Suprapubic skin (tissue), 4 donors: ENCODE results near the gene DDAH1. TPM values are rescaled to one million over a fixed set of nuclear protein-coding genes. Genes with fewer than 3 reads are reported as not detected.
A peak's percentile ranks its signal among the peaks of the same experiment; 100 is the strongest.
"Not testable (repeated sequence)": the region's sequence is repeated elsewhere in the genome, so short reads cannot be mapped to it uniquely, and the experiment has no call there.

Experiments
- DNase-seq, 2 donors: peaks; one replicate each; pipeline ENCODE4 v3.0.0-alpha.2; 2019; ENCODE audit warnings: low spot score in 2 of 2
- H3K27ac ChIP-seq: fragments of 200-600 bp; sonication (generic); one replicate; pipeline ENCODE4 v1.5.1; 2019
- H3K27me3 ChIP-seq: fragments of 200-600 bp; sonication (generic); one replicate; pipeline ENCODE4 v1.5.1; 2019
- H3K36me3 ChIP-seq: fragments of 200-600 bp; sonication (generic); one replicate; pipeline ENCODE4 v1.5.1; 2019
- H3K4me1 ChIP-seq: fragments of 200-600 bp; sonication (generic); one replicate; pipeline ENCODE4 v1.5.1; 2019
- H3K4me3 ChIP-seq: fragments of 200-600 bp; sonication (generic); one replicate; pipeline ENCODE4 v1.5.1; 2019; ENCODE audit warnings: mild to moderate bottlenecking
- H3K9me3 ChIP-seq: fragments of 200-600 bp; sonication (generic); one replicate; pipeline ENCODE4 v1.5.1; 2019
- EP300 ChIP-seq: sonication (generic); formaldehyde crosslinking; IDR thresholded peaks from one replicate; pipeline ENCODE4 v1.6.1; 2017; ENCODE audit warnings: antibody characterized with exemption
- POLR2A ChIP-seq, 2 donors: fragments of 450-650 bp; IDR thresholded peaks; one replicate each; pipeline ENCODE4 v1.6.1; 2017; ENCODE audit warnings: antibody characterized with exemption in 2 of 2, mild to moderate bottlenecking in 2 of 2, moderate library complexity in 2 of 2
- POLR2AphosphoS5 ChIP-seq, 3 donors: sonication (generic); formaldehyde crosslinking; IDR thresholded peaks; one replicate each; pipeline ENCODE4 v1.6.1; 2017; ENCODE audit warnings: antibody characterized with exemption in 3 of 3
- WGBS: methylation state at CpG from one replicate; pipeline ENCODE4 v1.1.5; 2018; 5-methylcytosine and 5-hydroxymethylcytosine counted together
- total RNA-seq, 4 donors: library from RNA; depleted of rRNA; stranded (reverse); fragments of >200 nt; gene quantifications; one replicate each; pipeline ENCODE4 v1.1.0, GENCODE V29; 2016
- TF ChIP-seq, protein P1 (sequence below), 2 donors: fragments of 200-600 bp in 1 of 2; fragments of 450-650 bp in 1 of 2; sonication (generic) in 1 of 2; IDR thresholded peaks; one replicate each; pipeline ENCODE4 v1.5.1; 2016 to 2019; ENCODE audit warnings: antibody characterized with exemption in 2 of 2, mild to moderate bottlenecking in 1 of 2, moderate library complexity in 1 of 2

DDAH1 gene
- 10 to 100 TPM; 10.4 to 19.6 (median 15.5) TPM for total RNA-seq

DNA sequence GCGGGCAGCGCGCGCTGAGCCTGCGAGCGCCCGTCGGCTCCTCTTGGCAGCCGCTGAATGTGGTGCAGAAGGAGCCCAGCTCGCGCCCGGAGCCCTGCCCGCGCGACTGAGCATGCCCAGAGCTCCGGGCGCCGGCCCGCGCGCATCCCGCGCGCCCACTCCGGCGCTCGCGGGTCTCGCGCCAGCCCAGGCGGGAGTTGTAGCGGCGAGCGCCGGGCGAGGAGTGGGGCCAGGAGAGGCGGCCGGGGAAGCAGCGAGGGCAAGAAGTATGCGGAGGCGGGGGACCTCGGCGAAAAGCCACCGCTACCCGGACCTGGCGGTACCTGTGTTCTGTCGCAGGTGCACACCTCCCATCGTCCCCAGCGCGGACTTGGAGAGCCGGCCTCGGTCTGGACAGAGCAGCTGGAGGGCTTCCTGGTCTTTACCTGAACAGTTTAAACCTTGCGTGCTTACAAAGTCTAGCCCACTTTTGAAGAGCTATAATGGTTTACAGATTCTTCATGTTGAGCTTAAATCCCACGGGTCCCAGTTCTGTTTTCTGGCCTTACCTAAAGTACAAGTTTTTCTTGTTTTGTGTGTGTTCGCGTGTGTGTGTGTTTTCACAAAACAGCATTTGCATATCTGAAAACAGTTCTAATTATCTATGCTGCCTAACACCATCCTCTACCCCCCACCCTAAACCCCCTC lies at the start of gene DDAH1:
Gene DDAH1 (minus strand): TSS at position 61 of the 687 bp plus-strand sequence. CDS start 114 bp downstream, outside the sequence.
- Histone ChIP-seq H3K4me3 (peak within 1 kb of the TSS; percentile 89), H3K4me1 (peaks cover 47% of the 10 kb centered on the region), H3K27me3 (peaks cover 5% of the 10 kb centered on the region), H3K27ac (peak within 1 kb of the TSS; percentile 84), H3K9me3 (no peaks in the 10 kb centered on the region), H3K36me3 (no peaks in the 10 kb centered on the region)
- peak in 1 of 2 donors; percentile 71 for DNase-seq
- TF ChIP-seq POLR2AphosphoS5 (IDR thresholded peaks at IDR 0.05) (no peak), EP300 (no peak), POLR2A (IDR thresholded peaks at IDR 0.05) (no peak)
- TF ChIP-seq, protein P1, sequence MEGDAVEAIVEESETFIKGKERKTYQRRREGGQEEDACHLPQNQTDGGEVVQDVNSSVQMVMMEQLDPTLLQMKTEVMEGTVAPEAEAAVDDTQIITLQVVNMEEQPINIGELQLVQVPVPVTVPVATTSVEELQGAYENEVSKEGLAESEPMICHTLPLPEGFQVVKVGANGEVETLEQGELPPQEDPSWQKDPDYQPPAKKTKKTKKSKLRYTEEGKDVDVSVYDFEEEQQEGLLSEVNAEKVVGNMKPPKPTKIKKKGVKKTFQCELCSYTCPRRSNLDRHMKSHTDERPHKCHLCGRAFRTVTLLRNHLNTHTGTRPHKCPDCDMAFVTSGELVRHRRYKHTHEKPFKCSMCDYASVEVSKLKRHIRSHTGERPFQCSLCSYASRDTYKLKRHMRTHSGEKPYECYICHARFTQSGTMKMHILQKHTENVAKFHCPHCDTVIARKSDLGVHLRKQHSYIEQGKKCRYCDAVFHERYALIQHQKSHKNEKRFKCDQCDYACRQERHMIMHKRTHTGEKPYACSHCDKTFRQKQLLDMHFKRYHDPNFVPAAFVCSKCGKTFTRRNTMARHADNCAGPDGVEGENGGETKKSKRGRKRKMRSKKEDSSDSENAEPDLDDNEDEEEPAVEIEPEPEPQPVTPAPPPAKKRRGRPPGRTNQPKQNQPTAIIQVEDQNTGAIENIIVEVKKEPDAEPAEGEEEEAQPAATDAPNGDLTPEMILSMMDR (IDR thresholded peaks at IDR 0.05) = no peak
- 1% methylated on average over 35 of the region's 56 CpGs for WGBS

DNA sequence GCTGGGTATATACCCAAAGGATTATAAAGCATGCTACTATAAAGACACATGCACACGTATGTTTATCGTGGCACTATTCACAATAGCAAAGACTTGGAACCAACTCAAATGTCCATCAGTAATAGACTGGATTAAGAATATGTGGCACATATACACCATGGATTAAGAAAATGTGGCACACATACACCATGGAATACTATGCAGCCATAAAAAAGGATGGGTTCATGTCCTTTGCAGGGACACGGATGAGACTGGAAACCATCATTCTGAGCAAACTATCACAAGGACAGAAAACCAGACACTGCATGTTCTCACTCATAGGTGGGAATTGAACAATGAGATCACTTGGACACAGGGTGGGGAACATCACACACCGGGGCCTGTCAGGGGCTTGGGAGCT lies 49.0 kb upstream of the DDAH1 start:
- not testable (repeated sequence) for H3K9me3 ChIP-seq, H3K27me3 ChIP-seq, H3K4me3 ChIP-seq, DNase-seq, H3K4me1 ChIP-seq, H3K27ac ChIP-seq, H3K36me3 ChIP-seq
- 99% methylated on average over 4 of the region's 4 CpGs for whole genome bisulfite sequencing

DNA sequence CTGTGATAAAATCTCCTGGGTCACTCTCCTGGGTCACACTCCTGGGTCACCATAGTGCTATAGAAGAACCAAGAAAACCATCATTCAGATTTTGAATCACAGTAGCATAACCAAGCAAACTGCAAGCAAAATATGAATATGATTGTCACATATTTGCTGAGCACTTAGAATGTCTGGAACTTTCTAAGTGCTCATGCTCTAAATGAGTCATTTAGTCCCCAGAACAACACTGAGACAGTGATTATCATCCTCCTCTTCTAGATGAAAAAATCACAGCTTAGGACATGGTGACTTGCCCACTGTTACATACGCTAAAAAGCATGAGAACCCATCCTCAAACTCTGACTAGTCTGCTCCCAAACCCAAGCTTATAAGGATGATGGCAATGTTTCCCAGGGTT lies 39.5 kb upstream of the DDAH1 start:
- 82% methylated on average over 1 of the region's 1 CpG for WGBS
- no peaks in the 10 kb centered on the region for H3K27me3 ChIP-seq
- no peak for DNase-seq
- H3K27ac ChIP-seq = no peak overlapping the region
- peaks cover 5% of the 10 kb centered on the region for H3K9me3 ChIP-seq
- no peaks in the 10 kb centered on the region for H3K36me3 ChIP-seq
- no peaks in the 10 kb centered on the region for H3K4me1 ChIP-seq
- TF ChIP-seq POLR2AphosphoS5 (IDR thresholded peaks at IDR 0.05) = no peak
- TF ChIP-seq, protein P1 (IDR thresholded peaks at IDR 0.05) = no peak
- no peak for TF ChIP-seq POLR2A (IDR thresholded peaks at IDR 0.05)
- TF ChIP-seq EP300 = no peak
- no peak overlapping the region for H3K4me3 ChIP-seq

DNA sequence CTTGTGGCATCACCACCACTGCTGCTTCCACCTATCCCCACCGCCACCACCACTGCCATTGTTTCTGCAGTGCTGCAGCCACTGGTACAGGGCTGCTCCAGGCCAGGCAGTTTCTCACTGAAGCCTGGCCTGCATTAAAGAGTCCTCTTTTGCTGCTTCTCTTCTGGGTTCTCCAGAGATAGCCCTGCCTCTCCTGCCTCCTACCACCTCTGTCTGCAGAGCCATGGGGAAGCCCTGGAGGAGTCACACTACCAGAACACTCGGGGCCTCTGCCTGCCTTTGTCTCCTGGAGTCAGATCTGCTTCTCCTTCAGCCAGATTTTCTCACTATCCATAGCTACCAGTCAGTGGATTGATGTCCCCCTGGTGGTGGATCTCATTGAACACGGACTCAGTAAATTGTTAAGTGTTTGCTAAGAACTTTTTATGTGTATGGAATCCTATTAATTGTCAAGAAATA lies 37.7 kb upstream of the DDAH1 start:
- no peak for TF ChIP-seq EP300
- TF ChIP-seq POLR2AphosphoS5 (IDR thresholded peaks at IDR 0.05) = no peak
- TF ChIP-seq, protein P1 (IDR thresholded peaks at IDR 0.05) = peak in 1 of 2 donors; percentile 33
- no peak for TF ChIP-seq POLR2A (IDR thresholded peaks at IDR 0.05)
- no peak overlapping the region for H3K27ac ChIP-seq
- no peaks in the 10 kb centered on the region for H3K27me3 ChIP-seq
- peaks cover 5% of the 10 kb centered on the region for H3K9me3 ChIP-seq
- H3K36me3 ChIP-seq = no peaks in the 10 kb centered on the region
- no peaks in the 10 kb centered on the region for H3K4me1 ChIP-seq
- DNase-seq = peak in 1 of 2 donors; percentile 81
- no peak overlapping the region for H3K4me3 ChIP-seq
- 41% methylated on average over 3 of the region's 3 CpGs for WGBS

DNA sequence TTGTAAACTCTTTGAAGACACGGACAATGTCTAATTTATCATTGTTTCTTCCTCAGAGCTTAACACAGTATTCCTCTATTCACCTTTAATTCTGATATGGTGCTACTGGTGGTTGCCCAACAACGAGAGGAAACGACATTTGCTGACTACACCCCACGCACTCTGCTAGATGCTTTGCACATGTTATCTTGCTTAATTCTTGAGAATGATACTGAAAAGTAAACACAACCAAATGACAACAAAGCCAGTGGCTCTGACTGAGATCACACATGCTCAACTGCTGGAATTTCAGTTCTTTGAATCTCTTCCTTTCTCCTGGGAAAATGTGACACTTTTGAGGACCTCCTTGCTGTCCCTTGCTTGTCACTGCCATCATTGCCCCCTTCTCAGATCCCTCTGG lies 37.2 kb upstream of the DDAH1 start:
- peaks cover 5% of the 10 kb centered on the region for H3K9me3 ChIP-seq
- no peak overlapping the region for H3K27ac ChIP-seq
- H3K36me3 ChIP-seq = no peaks in the 10 kb centered on the region
- no peak overlapping the region for H3K4me3 ChIP-seq
- WGBS = 60% methylated on average over 4 of the region's 4 CpGs
- DNase-seq = no peak
- H3K4me1 ChIP-seq = no peaks in the 10 kb centered on the region
- TF ChIP-seq, protein P1 (IDR thresholded peaks at IDR 0.05) = no peak
- TF ChIP-seq POLR2AphosphoS5 (IDR thresholded peaks at IDR 0.05) (no peak), EP300 (no peak), POLR2A (IDR thresholded peaks at IDR 0.05) (no peak)
- H3K27me3 ChIP-seq = no peaks in the 10 kb centered on the region
